Suppressor macrophage treated with lipopolysaccharide for 4 hours (primary cell): ENCODE results near the gene MYOC.
"Not testable (repeated sequence)": the region's sequence is repeated elsewhere in the genome, so short reads cannot be mapped to it uniquely, and the experiment has no call there.

Experiments used
- DNase-seq: peaks from one replicate; pipeline ENCODE4 v3.0.0-alpha.2; 2020

The MYOC gene

GRCh38 chr1:171645553-171646248 is 6.8 kb downstream of the MYOC start:
- DNase-seq: no peak

- peak; percentile 78 for DNase-seq
Measured at GRCh38 chr1:171644805-171645483, 7.5 kb downstream of the MYOC start.

DNA sequence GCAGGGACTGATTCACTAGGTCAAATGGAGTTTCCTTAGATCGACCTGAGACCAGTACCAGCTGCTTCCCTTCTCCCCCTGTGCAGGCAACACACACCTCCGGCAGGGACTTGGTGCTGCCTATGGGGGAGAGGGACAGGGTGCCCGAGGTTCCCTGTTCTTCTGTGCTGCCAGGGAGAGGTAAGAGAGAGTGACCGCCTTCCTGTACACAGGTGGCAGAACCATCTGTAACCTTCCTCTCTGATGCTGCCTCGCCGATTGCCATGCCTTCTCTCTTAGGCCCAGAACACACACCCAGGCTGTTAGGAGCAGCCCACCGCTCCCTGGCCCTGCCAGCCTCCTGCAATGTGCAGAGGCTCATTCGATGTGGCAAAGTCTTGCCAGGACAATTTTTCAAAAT is 9.3 kb downstream of the MYOC start:
- no peak for DNase-seq

GRCh38 chr1:171642197-171642596 is 10.3 kb downstream of the MYOC start:
- no peak for DNase-seq

GRCh38 chr1:171641076-171641864 is 11.2 kb downstream of the MYOC start:
- no peak for DNase-seq

DNA sequence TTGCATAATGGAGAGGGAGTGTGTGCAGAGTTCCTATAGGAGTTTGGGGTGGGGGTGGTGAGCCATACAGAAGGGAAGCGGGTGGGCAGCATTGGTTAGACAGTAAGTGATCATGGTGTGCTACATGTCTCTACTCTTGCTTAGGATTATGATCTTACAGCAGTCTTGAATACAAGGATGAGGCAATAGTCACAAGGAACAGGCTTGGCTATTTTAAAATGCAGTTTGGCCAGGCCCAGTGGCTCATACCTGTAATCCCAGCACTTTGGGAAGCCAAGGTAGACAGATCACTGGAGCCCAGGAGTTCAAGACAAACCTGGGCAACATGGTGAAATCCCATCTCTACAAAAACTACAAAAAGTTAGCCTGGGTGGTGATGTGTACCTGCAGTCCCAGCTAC is 12.3 kb downstream of the MYOC start:
- DNase-seq: no peak

- no peak for DNase-seq
Measured at GRCh38 chr1:171637928-171638576, 14.4 kb downstream of the MYOC start.

DNA sequence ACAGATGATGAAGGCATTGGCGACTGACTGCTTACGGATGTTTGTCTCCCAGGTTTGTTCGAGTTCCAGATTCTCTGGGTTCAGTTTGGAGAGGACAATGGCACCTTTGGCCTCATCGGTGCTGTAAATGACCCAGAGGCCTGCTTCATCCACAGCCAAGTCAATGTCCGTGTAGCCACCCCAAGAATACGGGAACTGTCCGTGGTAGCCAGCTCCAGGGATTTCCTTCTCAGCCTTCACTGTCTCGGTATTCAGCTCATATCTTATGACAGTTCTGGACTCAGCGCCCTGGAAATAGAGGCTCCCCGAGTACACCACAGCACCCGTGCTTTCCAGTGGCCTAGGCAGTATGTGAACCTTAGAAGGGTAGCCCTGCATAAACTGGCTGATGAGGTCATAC is 16.3 kb downstream of the MYOC start:
- no peak for DNase-seq

- no peak for DNase-seq
Measured at GRCh38 chr1:171635661-171636060, 16.8 kb downstream of the MYOC start.

- no peak for DNase-seq
Measured at GRCh38 chr1:171628225-171628624, 24.3 kb downstream of the MYOC start.

DNA sequence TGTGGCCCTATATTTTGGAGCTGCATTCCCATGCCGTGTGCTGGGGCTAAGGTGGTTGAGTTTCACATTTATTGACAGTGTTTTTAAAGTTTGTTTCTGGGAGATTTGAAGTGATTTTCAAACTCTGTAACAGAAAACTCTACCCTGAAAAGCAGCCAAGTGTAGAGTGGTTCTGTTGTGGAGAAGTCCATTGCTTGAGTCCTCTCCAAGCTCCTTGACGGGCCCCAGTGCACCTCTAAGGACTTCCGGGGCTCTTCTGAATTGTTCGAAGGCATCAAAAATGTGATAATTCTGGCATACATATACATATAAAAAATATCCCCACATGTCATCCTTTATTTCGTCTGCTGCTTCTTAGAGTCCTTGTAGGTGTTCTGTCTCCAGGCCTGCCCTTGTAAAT is 25.5 kb downstream of the MYOC start:
- DNase-seq: no peak

DNA sequence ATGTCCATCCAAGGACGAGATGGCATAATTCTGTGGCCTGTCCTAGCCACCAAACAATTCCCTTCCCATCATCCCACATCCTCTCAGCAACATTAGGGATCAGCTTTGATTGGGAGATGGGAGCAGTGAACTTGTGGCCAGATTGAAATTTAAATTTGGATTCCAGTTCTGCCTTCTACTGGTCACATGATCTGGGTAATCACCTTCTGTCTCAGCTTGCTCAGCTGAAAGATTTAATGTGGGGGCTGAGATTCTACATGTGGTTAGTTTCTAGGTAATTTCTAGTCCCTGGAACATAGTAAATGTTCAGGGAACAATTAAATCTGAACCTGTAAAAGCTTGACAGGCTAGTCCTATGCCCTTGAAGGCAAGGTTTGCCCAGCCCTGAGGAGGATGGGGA is 27.3 kb downstream of the MYOC start:
- no peak for DNase-seq

GRCh38 chr1:171623651-171624331 is 28.7 kb downstream of the MYOC start:
- DNase-seq: no peak

- DNase-seq: no peak
Measured at GRCh38 chr1:171622152-171622462, 30.4 kb downstream of the MYOC start, which contains the start of gene MYOCOS. TSS of gene MYOCOS (plus strand) at chr1:171622243. CDS start at chr1:171623884, 1,641 bp downstream.

DNA sequence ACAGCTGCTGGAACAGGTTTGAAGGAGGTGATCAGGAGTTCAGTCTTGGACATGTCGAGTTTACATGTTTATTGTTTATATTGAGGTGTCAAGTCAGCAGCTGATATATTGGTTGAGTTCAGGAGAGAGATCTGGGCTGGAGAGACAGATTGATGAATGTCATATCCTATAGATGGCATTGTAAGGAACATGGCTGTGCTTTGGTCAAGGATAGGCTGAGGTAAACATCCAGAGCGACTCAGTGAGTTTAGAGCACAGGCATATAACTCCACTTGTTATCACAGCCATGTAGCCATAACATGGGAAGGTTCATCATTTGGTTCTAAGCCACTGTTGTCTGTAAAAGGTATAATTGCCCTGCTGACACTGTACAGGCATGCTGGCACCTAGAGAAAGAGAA is 35.9 kb downstream of the MYOC start:
- no peak for DNase-seq

- DNase-seq: not testable (repeated sequence)
Measured at GRCh38 chr1:171615122-171615906, 37.2 kb downstream of the MYOC start.

GRCh38 chr1:171613282-171613681 is 39.2 kb downstream of the MYOC start:
- DNase-seq: no peak

GRCh38 chr1:171611306-171611705 is 41.2 kb downstream of the MYOC start:
- no peak for DNase-seq

DNA sequence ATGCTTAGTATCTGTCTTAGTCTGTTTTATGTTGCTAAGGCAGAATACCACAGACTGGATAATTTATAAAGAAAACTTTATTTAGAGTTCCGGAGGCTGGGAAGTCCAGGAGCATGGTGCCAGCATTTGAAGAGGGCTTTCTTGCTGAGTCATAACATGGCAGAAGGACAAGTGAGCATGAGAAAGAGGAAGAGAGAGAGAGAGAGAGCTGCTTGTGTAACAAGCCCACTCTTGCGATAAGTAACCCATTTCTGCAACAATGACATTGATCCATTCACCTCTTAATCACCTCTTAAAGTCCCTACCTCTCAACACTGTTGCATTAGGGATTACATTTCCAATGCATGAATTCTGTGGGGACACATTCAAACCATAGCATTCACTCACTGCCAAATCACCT is 42.1 kb downstream of the MYOC start:
- peak; percentile 38 for DNase-seq

DNA sequence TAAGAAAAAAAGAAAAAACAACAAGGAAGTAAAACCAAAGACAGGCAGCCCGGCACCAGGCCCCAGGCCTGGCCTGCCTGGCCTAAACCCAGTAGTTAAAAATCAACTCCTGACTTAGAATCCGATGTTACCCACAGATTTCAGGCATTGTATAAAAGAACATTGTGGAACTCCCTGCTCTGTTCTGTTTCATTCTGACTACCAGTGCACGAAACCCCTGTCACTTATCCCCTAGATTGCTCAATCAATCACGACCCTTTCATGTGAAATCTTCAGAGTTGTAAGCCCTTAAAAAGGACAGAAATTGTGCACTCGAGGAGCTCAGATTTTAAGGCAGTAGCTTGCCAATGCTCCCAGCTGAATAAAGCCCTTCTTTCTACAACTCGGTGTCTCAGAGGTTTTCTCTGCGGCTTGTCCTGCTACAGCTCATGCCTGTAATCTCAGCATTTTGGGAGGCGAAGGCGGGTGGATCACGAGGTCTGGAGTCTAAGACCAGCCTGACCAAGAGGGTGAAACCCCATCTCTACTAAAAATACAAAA is 46.0 kb downstream of the MYOC start:
- DNase-seq: no peak

DNA sequence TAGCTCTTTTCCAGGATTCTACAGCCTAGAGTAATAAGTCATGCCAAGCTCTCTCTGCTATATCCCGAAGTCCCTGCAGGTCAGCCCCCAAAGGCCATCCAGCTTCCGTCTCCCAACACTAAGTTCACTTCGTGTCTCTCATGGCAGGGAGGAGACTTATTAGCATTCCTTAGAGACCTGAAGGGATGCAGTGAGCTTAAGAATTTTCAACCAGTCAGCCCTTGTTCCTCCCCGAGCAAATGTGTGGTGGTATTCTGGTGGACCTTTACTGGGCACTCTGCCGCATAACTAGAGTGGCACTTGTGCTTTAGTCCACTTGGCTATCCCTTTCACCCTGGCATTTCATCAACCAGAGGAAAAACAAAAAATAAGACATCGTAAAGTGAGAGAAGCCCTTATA is 49.4 kb downstream of the MYOC start:
- not testable (repeated sequence) for DNase-seq

DNA sequence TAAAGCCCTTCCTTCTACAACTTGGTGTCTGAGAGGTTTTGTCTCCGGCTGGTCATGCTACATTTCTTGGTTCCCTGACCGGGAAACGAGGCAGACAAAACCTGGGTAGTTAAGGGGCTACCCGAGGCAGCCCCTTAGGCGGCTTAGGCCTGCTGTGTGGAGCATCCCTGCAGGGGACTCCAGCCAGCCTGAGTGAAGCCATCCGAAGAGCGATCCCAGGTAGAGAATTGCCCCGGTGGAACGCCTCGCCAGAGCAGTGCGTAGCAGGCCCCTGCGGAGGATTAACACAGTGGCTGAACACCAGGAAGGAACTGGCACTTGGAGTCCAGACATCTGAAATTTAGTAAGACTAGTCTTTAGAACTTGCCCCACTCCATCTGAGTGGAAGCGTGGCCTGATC is 51.6 kb downstream of the MYOC start:
- no peak for DNase-seq
